Chondrocyte (in vitro differentiated cells): ENCODE measurements around the gene PEAK1. TPM values are rescaled to one million over a fixed set of nuclear protein-coding genes. Genes with fewer than 3 reads are reported as not detected.

Experiments used
- DNase-seq: peaks from one replicate; pipeline ENCODE4 v3.0.0; 2021; ENCODE audit warnings: mixed read lengths, low spot score
- H3K27ac Mint-ChIP-seq: one replicate; pipeline ENCODE4 v1.8.0; 2021; ENCODE audit warnings: mild to moderate bottlenecking, moderate library complexity, mixed read lengths; ENCODE audit not compliant: unreplicated experiment
- H3K27me3 Mint-ChIP-seq: 2 replicates; pipeline ENCODE4 v1.8.0; 2021; ENCODE audit warnings: low read depth, mixed read lengths
- H3K36me3 Mint-ChIP-seq: 2 replicates; pipeline ENCODE4 v1.8.0; 2021; ENCODE audit warnings: low read depth, mixed read lengths
- H3K4me1 Mint-ChIP-seq: 2 replicates; pipeline ENCODE4 v1.8.0; 2021; ENCODE audit warnings: low read depth, mild to moderate bottlenecking, mixed read lengths
- H3K4me3 Mint-ChIP-seq: one replicate; pipeline ENCODE4 v1.8.0; 2021; ENCODE audit warnings: mild to moderate bottlenecking, moderate library complexity, mixed read lengths; ENCODE audit not compliant: unreplicated experiment
- H3K9me3 Mint-ChIP-seq: 2 replicates; pipeline ENCODE4 v1.8.0; 2021; ENCODE audit warnings: low read depth, mixed read lengths
- CTCF ChIP-seq: fragments of 200-600 bp; sonication (generic); IDR thresholded peaks from 2 replicates; pipeline ENCODE4 v1.5.0; 2021; ENCODE audit warnings: antibody characterized with exemption, mild to moderate bottlenecking, moderate library complexity
- total RNA-seq: library from RNA; stranded (reverse); gene quantifications from 3 replicates; pipeline ENCODE4 v1.2.1, GENCODE V29; 2021

Gene PEAK1
- total RNA-seq, 1 donor from 2014 or later: 143 TPM

GRCh38 chr15:77173487-77173886 is 246.4 kb downstream of the PEAK1 start:
- Mint-ChIP-seq H3K36me3 (peaks cover 7% of the 10 kb centered on the region), H3K9me3 (peaks cover 9% of the 10 kb centered on the region), H3K4me3 (no peak overlapping the region), H3K27ac (peak overlapping the region; percentile 19), H3K27me3 (no peaks in the 10 kb centered on the region), H3K4me1 (peaks cover 42% of the 10 kb centered on the region)
- DNase-seq: no peak
- no peak for TF ChIP-seq CTCF

- Mint-ChIP-seq H3K27ac (peak overlapping the region; percentile 23), H3K27me3 (no peaks in the 10 kb centered on the region)
Measured at GRCh38 chr15:77171221-77171967, 248.5 kb downstream of the PEAK1 start.

GRCh38 chr15:77168616-77169015 is 251.3 kb downstream of the PEAK1 start:
- peaks cover 8% of the 10 kb centered on the region for H3K36me3 Mint-ChIP-seq
- H3K9me3 Mint-ChIP-seq: peaks cover 9% of the 10 kb centered on the region
- H3K4me1 Mint-ChIP-seq: peaks cover 62% of the 10 kb centered on the region
- no peak overlapping the region for H3K4me3 Mint-ChIP-seq
- peak overlapping the region; percentile 43 for H3K27ac Mint-ChIP-seq
- no peak for TF ChIP-seq CTCF
- no peaks in the 10 kb centered on the region for H3K27me3 Mint-ChIP-seq
- DNase-seq: no peak

More at GRCh38 chr15:77171221-77171967, 248.5 kb downstream of the PEAK1 start:
- Mint-ChIP-seq H3K9me3 (peaks cover 9% of the 10 kb centered on the region), H3K4me3 (no peak overlapping the region), H3K4me1 (peaks cover 52% of the 10 kb centered on the region), H3K36me3 (peaks cover 5% of the 10 kb centered on the region)
- TF ChIP-seq CTCF: no peak
- no peak for DNase-seq

GRCh38 chr15:77168141-77168540 is 251.8 kb downstream of the PEAK1 start:
- peaks cover 5% of the 10 kb centered on the region for H3K36me3 Mint-ChIP-seq
- H3K4me1 Mint-ChIP-seq: peaks cover 63% of the 10 kb centered on the region
- TF ChIP-seq CTCF: no peak
- H3K27me3 Mint-ChIP-seq: no peaks in the 10 kb centered on the region
- DNase-seq: no peak
- H3K4me3 Mint-ChIP-seq: no peak overlapping the region
- H3K9me3 Mint-ChIP-seq: peaks cover 9% of the 10 kb centered on the region
- peak overlapping the region; percentile 79 for H3K27ac Mint-ChIP-seq

- H3K4me3 Mint-ChIP-seq: no peak overlapping the region
- peaks cover 67% of the 10 kb centered on the region for H3K4me1 Mint-ChIP-seq
- H3K27ac Mint-ChIP-seq: no peak overlapping the region
- H3K36me3 Mint-ChIP-seq: peaks cover 5% of the 10 kb centered on the region
- H3K27me3 Mint-ChIP-seq: no peaks in the 10 kb centered on the region
- DNase-seq: no peak
- peaks cover 9% of the 10 kb centered on the region for H3K9me3 Mint-ChIP-seq
- TF ChIP-seq CTCF: no peak
Measured at GRCh38 chr15:77167406-77167805, 252.5 kb downstream of the PEAK1 start.
